NCI-H187 treated with DMSO at 0.1 percent for 48 hours (cell line): ENCODE data around the gene ZNF19.

Source experiments
- DNase-seq: peaks from one replicate; lab custom pipeline; 2025; lab: John Stamatoyannopoulos, UW

The ZNF19 gene

DNA sequence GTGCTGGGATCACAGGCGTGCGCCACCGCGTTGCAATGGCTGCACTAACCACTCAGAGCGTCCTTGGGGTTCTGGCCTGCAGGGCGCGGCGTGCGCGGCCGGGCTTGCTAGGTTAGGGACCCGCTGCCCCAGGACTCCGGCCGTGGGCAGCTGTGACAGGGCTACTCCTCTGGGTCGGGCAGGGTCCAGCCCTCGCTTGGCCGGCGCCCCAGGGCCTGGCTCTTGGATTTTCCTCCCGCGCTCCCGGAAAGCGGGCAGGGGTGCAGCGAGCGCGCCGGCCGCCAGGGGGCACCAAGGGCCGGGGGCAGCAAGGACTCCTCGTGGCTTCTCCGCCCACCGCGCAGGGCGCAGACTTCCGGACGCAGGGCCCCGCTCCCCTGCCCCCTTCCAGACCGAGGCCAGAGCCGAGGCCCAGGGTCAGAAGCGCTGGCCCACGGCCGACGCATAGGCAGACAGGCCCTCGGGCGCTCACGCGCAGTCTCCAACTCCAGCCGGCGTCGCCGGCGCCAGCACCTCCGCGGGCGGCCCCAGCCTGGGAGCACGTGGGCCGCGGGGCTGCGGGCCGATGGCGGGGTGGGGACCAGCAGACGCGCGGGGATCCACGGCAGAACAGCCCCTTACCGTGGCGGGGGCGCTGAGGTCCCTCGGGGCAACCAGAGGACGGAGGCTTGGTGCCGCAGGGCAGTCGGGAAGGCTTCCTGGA is 47.6 kb downstream of the ZNF19 start:
- no peak for DNase-seq

DNA sequence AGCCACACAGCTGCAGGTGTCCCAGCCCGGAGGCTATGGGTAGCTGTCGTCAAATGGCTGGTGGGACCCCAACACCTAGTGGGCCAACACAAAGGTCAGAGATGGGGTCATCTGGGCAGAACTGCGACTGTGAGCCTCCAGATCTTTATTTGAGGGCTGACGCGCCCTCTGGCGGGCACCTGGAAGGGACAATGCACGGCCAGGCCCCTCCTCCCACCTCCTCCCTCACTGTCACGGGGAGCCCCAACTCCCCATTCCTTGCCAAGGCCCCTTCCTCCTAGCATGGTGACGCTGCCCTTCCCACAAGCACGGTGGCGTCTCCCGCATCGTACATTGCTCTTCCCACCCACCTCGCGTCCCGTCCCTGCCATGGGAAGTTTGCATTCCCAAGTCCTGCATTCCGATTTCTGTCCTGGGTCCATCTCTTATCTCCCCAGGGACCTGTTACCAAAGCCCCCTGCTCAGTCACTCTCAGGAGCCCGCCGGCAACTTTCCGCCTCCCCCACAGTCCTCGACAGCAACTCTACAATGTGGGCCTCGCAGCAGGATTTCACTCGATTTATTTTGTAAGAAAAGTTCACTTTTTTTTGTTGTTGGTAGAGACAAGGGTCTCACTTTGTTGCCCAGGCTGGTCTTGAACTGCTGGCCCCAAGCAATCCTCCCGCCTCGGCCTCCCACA is 48.3 kb downstream of the ZNF19 start:
- no peak for DNase-seq

DNA sequence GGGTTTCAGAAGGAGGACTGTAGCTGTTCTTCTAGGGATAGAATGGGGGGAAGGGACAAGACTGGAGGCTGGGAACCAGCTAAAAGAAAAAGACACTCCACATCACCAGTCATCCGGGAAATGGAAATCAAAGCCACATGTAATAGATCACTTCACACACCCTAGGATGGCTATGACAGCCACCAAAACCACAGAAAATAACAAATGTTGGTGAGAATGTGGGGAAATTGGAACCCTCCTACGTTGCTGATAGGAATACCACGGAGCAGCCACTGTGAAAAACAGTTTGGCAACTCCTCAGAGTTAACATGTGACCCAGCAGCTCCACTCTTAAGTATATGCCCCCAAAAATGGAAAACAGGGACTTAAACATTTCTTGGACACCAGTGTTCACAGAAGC is 49.6 kb downstream of the ZNF19 start:
- no peak for DNase-seq

- DNase-seq, result no peak
These were observed 52.7 kb downstream of the ZNF19 start for GRCh38 chr16:71436473-71436872.

DNA sequence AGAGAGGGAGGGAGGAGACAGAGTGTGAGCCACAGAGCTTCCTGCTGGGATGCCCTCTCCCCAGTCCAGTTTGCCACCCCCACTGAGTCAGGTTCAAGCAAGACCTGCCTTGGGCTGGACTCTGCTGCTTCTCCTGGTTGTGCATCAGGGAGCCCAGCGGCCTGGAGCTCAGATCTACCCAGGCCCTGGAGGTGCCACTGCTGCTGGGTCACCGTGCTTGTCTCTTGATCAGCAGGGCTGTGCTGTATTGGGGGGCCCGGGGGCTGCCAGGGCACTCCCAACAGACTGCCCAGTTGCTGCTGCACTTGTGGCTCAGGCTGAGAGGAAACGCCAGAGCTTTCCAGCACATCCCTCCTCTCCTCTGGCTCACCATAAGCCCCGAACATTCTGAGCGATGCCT is 56.2 kb downstream of the ZNF19 start:
- no peak for DNase-seq

DNA sequence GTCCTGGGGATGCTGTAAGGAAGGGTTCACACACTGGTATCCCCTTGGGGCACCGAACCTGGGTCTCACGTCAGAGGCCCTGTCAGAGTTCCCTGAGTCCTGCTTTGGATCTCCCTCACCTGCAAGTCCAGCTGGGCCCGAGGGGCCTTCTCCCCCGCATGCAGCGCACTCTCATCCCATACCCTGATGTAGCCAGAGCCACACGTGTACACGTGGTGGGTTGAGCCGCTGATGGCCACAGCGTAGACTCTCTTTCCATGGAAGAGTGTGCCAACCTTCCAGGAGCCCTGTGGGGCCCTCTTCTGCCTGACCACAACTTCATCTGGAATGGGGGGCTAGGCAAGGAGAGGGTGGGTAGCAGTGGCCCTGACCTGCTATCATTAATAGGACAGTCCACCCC is 57.1 kb downstream of the ZNF19 start:
- DNase-seq, result no peak

- DNase-seq, result no peak
These were observed 57.9 kb downstream of the ZNF19 start for GRCh38 chr16:71431176-71431575.

GRCh38 chr16:71430744-71431143 is 58.4 kb downstream of the ZNF19 start:
- DNase-seq, result no peak

DNA sequence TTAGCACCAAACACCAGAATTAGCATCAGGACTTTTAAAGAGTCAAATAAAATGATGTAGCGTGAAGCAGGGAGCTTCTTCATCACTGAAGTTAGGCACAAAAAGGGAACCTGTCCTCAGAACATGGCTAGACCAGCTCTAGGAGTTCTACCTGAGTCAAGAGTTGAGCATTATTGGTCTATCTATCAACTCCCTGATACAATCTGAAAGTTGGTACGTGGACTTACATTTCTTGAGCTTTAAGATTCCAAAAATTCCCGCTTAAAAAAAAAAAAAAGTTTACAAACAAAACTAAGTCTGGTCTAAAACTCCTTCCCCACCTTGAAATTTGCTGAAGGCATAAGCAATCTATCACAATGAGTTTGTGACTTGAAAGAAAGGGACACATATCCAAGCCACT is 59.5 kb downstream of the ZNF19 start:
- DNase-seq, result no peak

DNA sequence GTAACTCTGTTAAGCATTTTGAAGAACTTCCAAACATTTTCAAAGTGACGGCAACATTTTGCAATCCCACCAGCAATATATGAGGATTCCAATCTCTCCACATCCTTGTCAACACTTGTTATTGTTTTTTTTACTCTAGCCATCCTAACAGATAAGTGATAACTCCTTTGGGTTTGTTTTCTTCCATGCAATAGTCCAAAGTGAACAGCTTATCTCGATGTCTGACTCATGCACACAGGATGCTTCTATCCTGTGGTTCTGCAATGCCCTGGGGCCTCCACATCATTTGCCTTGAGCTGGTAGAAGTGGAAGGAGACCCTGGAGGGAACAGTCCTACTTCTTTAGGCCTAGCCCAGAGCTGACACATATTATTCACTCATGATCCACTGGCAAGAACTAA is 60.2 kb downstream of the ZNF19 start:
- DNase-seq, result no peak

DNA sequence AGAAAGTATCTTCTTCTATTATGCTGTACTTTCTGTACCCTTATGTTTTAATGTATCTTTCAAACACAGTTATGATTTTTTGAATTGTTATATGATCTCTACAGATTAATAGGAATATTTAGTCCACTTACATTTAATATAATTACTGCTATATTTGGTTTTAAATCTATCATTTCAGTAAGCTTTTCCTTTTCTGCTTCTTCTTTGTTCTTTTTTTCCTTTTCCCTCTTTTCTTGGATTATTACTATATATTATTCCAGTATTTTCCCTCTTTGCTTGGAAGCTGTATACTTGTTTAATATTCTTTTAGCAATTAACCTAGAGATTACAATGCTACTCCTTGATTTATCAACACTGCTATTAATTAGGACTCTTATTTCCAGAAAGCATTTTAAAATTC is 60.7 kb downstream of the ZNF19 start:
- DNase-seq, result no peak

DNA sequence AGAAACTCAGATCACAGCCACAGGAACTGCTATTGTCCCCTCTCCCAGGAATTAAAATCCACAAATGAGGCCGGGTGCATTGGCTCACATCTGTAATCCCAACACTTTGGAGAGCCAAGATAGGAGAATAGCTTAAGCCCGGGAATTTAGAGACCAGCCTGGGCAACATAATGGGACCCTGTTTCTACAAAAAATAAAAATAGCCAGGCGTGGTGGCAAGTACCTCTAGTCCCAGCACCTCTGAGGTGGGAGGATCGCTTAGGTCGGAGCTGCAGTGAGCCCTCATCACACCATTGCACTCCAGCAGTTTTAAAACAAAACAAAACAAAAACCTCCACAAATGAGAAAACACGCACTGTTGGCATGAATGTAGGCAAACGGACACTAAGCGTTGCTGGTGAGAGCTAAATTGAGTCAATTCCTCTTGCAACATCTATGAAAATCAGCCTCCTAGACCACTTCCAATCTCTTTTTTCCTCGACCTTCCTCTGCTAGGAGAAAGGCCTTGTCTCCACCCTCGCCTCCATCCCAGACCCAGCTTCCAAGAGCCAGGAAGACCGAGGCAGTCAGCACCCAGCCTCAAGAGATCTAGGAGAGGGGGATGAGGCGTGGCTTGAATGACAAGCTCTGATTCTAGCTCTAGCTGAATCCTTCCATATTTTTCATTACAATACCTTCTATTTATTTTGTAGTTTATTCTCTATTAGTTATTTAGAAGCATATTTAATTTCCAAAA is 62.1 kb downstream of the ZNF19 start:
- DNase-seq, result no peak

DNA sequence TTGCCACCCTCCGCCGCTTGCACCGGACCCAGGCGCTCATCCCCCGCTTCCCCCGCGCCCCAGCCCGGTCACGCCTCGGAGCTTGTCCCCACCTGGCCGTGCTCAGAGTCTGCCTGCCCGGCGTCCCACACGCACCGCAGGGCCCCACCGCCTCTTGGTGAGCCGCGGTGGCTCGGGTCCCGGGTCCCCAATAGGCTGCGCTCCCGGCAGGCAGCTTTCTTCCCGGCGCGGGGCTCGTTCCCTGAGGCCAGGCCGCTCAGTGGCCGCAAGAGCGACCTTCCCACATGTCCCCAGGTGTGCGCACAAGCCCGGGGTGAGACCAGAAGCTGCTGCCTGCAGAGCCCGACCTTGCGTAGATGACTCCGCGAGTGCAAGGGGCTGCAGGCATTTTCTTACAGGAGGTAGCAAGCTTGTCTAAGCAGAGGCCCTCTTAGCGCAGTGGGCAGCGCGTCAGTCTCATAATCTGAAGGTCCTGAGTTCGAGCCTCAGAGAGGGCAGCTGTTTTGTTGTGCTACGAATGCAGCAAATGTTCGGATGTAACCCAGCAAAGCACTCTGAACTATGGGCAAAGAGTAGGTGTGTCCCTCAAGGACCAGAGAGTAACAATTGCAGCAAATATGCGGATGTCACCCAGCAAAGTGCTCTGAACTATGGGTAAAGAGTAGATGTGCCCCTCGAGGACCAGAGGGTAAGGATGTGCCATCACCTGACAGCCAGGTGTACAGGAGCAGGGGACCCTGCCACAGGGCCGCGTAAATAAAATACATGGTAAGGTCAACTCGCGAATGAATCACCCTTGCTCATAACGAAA is 62.9 kb downstream of the ZNF19 start:
- DNase-seq, result no peak

DNA sequence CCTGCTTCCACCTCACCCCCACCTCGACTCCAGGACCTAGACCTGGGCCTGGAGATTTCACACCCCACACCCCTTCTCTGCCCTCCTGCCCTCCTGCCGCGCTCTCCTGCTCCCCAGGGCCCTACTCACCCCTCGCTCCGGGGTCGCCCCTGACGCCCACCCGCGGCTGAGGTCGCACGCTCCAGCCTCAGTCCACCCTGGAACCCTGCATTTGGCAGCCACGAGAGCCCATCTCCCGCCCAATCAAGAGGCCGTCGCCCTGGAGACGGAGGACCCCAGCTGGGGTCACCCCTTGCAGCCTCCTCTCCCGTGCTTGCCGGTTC is 63.4 kb downstream of the ZNF19 start:
- DNase-seq, result no peak

DNA sequence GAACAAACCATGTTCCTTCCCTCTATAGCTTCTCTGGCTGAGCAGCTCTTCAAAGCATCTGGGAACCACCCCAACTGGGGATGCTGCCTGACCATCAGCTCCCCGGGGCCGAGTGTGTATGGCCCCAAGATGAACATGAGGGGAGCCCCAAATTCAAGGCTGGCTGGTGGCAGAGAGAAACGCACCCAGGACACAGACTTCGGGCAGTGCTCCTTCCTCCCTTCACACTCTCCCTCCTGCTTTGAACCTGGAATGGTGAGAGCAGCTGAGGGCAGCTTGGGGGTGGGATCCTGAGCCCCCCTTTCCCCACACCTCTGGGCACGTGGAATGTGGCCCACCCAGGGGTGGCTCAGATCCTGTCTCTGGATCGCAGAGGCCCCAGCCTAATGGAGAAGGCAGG is 64.5 kb downstream of the ZNF19 start:
- no peak for DNase-seq

GRCh38 chr16:71423865-71424264 is 65.3 kb downstream of the ZNF19 start:
- no peak for DNase-seq
